NCI-H1417 (cell line): ENCODE measurements around the gene WWOX.

ENCODE experiments used
- DNase-seq, 3 experiments: peaks; one replicate each; lab custom pipeline; 2025; lab: John Stamatoyannopoulos, UW

Gene WWOX

GRCh38 chr16:79171931-79172705 is 1072.7 kb downstream of the WWOX start:
- DNase-seq: peak; percentile 64 to 91 (median 70)

- DNase-seq: no peak
Observed at GRCh38 chr16:79172976-79173500, 1073.6 kb downstream of the WWOX start.

- DNase-seq: no peak
Observed at GRCh38 chr16:79173919-79174318, 1074.5 kb downstream of the WWOX start.

GRCh38 chr16:79175286-79176057 is 1076.0 kb downstream of the WWOX start:
- no peak for DNase-seq

GRCh38 chr16:79177018-79177417 is 1077.6 kb downstream of the WWOX start:
- no peak for DNase-seq

GRCh38 chr16:79181419-79181818 is 1082.0 kb downstream of the WWOX start:
- DNase-seq: no peak

- no peak for DNase-seq
Observed at GRCh38 chr16:79182616-79183015, 1083.2 kb downstream of the WWOX start.

- no peak for DNase-seq
Observed at GRCh38 chr16:79183571-79183970, 1084.1 kb downstream of the WWOX start.

- no peak for DNase-seq
Observed at GRCh38 chr16:79184464-79185030, 1085.1 kb downstream of the WWOX start.

GRCh38 chr16:79185711-79186110 is 1086.3 kb downstream of the WWOX start:
- DNase-seq: no peak

GRCh38 chr16:79186196-79186595 is 1086.7 kb downstream of the WWOX start:
- DNase-seq: no peak

- DNase-seq: no peak
Observed at GRCh38 chr16:79188115-79188738, 1088.8 kb downstream of the WWOX start.

- peak in 2 of 3 experiments; percentile 58 to 86 for DNase-seq
Observed at GRCh38 chr16:79188739-79189122, 1089.3 kb downstream of the WWOX start.

- DNase-seq: no peak
Observed at GRCh38 chr16:79190542-79190941, 1091.1 kb downstream of the WWOX start.

GRCh38 chr16:79191933-79192332 is 1092.5 kb downstream of the WWOX start:
- no peak for DNase-seq

GRCh38 chr16:79192904-79193303 is 1093.5 kb downstream of the WWOX start:
- DNase-seq: no peak

- no peak for DNase-seq
Observed at GRCh38 chr16:79194291-79194690, 1094.8 kb downstream of the WWOX start.

GRCh38 chr16:79195938-79196337 is 1096.5 kb downstream of the WWOX start:
- DNase-seq: no peak

GRCh38 chr16:79201436-79201835 is 1102.0 kb downstream of the WWOX start:
- no peak for DNase-seq

GRCh38 chr16:79202977-79203376 is 1103.5 kb downstream of the WWOX start:
- DNase-seq: peak in 1 of 3 experiments; percentile 12

GRCh38 chr16:79204486-79204885 is 1105.0 kb downstream of the WWOX start:
- no peak for DNase-seq

- no peak for DNase-seq
Observed at GRCh38 chr16:79206889-79207288, 1107.4 kb downstream of the WWOX start.
